Thyroid gland (tissue), 4 donors: ENCODE results near the gene STX1A. TPM values are rescaled to one million over a fixed set of nuclear protein-coding genes. Genes with fewer than 3 reads are reported as not detected.

Experiments
- DNase-seq, 2 donors: peaks; one replicate each; pipeline ENCODE4 v3.0.0-alpha.2; 2019
- H3K27ac ChIP-seq, 3 donors: fragments of 200-600 bp; sonication (generic); 1 replicate in 2 of 3; 2 replicates in 1 of 3; pipeline ENCODE4 v1.5.1; 2016 to 2019; ENCODE audit warnings: mild to moderate bottlenecking in 1 of 3, moderate library complexity in 1 of 3
- H3K27me3 ChIP-seq: fragments of 200-600 bp; sonication (generic); one replicate; pipeline ENCODE4 v1.5.1; 2019
- H3K36me3 ChIP-seq, 2 donors: fragments of 200-600 bp; sonication (generic); one replicate each; pipeline ENCODE4 v1.5.1; 2016 to 2019
- H3K4me1 ChIP-seq, 2 donors: fragments of 200-600 bp; sonication (generic); one replicate each; pipeline ENCODE4 v1.5.1; 2017 to 2019
- H3K4me3 ChIP-seq, 3 donors: fragments of 200-600 bp; sonication (generic); replicated peaks in 1 of 3; 1 replicate in 2 of 3; 2 replicates in 1 of 3; pipeline ENCODE4 v1.5.1; 2016; ENCODE audit warnings: mild to moderate bottlenecking in 1 of 3
- H3K9me3 ChIP-seq: fragments of 200-600 bp; sonication (generic); one replicate; pipeline ENCODE4 v1.5.1; 2017
- CTCF ChIP-seq, 6 experiments: fragments of 200-600 bp in 3 of 6; fragments of 450-650 bp in 3 of 6; sonication (generic) in 3 of 6; IDR thresholded peaks; one replicate each; pipeline ENCODE4 v1.5.1; 2016 to 2019; ENCODE audit warnings: antibody characterized with exemption in 6 of 6, mild to moderate bottlenecking in 2 of 6, inconsistent platforms in 1 of 6, moderate library complexity in 1 of 6
- POLR2A ChIP-seq, 2 donors: fragments of 450-650 bp; IDR thresholded peaks; one replicate each; pipeline ENCODE4 v1.6.1; 2017; ENCODE audit warnings: antibody characterized with exemption in 2 of 2, mild to moderate bottlenecking in 2 of 2, moderate library complexity in 1 of 2
- WGBS, 2 donors: methylation state at CpG; one replicate each; pipeline ENCODE4 v1.1.5; 2017; 5-methylcytosine and 5-hydroxymethylcytosine counted together
- intact Hi-C: fragments of 100-400 bp; cut with DNase I; formaldehyde crosslinking; loops from one replicate; pipeline ENCODE4 v1.15.1; 2023
- total RNA-seq, 4 donors: library from RNA; depleted of rRNA; stranded (reverse); fragments of >200 nt; gene quantifications; one replicate each; pipeline ENCODE4 v1.2.3, GENCODE V29; 2016

The STX1A gene
- total RNA-seq, 4 donors from 2014 or later = 4.4 to 9.5 (median 7.2) TPM

GRCh38 chr7:73700069-73700423 lies 19.4 kb downstream of the STX1A start:
- intact Hi-C loops = no loop called here
- no peak for DNase-seq

GRCh38 chr7:73699370-73700068 lies 19.9 kb downstream of the STX1A start:
- intact Hi-C loops = no loop called here
- H3K4me1 ChIP-seq = no peaks in the 10 kb centered on the region
- H3K9me3 ChIP-seq = no peaks in the 10 kb centered on the region
- H3K27me3 ChIP-seq = no peaks in the 10 kb centered on the region
- DNase-seq = no peak
- H3K36me3 ChIP-seq = peaks cover 15 to 28% of the 10 kb centered on the region in 2 donors
- no peak overlapping the region for H3K4me3 ChIP-seq
- H3K27ac ChIP-seq = no peak overlapping the region
- 87 to 89% methylated on average over 13 to 14 of the region's 15 CpGs for WGBS, 2 donors
- no peak for TF ChIP-seq CTCF (IDR thresholded peaks at IDR 0.05)
- TF ChIP-seq POLR2A (IDR thresholded peaks at IDR 0.05) = no peak

More at GRCh38 chr7:73700069-73700423, 19.4 kb downstream of the STX1A start:
- Histone ChIP-seq H3K36me3 (peaks cover 11 to 25% of the 10 kb centered on the region in 2 donors), H3K27me3 (no peaks in the 10 kb centered on the region), H3K9me3 (no peaks in the 10 kb centered on the region), H3K4me3 (no peak overlapping the region), H3K27ac (no peak overlapping the region), H3K4me1 (no peaks in the 10 kb centered on the region)
- WGBS, 2 donors = 76 to 88% methylated on average over 12 to 14 of the region's 14 CpGs
- no peak for TF ChIP-seq CTCF (IDR thresholded peaks at IDR 0.05)
- no peak for TF ChIP-seq POLR2A (IDR thresholded peaks at IDR 0.05)

GRCh38 chr7:73698410-73698809 lies 21.1 kb downstream of the STX1A start:
- DNase-seq = no peak
- Histone ChIP-seq H3K9me3 (no peaks in the 10 kb centered on the region), H3K4me1 (no peaks in the 10 kb centered on the region), H3K27ac (no peak overlapping the region), H3K4me3 (no peak overlapping the region), H3K27me3 (no peaks in the 10 kb centered on the region), H3K36me3 (peaks cover 26 to 39% of the 10 kb centered on the region in 2 donors)
- intact Hi-C loops = no loop called here
- TF ChIP-seq CTCF (IDR thresholded peaks at IDR 0.05) = no peak
- TF ChIP-seq POLR2A (IDR thresholded peaks at IDR 0.05) = no peak
- 87 to 95% methylated on average over 6 to 7 of the region's 7 CpGs for WGBS, 2 donors

GRCh38 chr7:73696372-73696771 lies 23.1 kb downstream of the STX1A start:
- no peak for DNase-seq
- intact Hi-C loops = no loop called here

More at GRCh38 chr7:73696372-73696771, 23.1 kb downstream of the STX1A start:
- H3K9me3 ChIP-seq = no peaks in the 10 kb centered on the region
- H3K27me3 ChIP-seq = no peaks in the 10 kb centered on the region
- H3K36me3 ChIP-seq = peaks cover 36 to 50% of the 10 kb centered on the region in 2 donors
- WGBS, 2 donors = 91 to 98% methylated on average over 4 of the region's 4 CpGs
- TF ChIP-seq CTCF (IDR thresholded peaks at IDR 0.05) = no peak
- TF ChIP-seq POLR2A (IDR thresholded peaks at IDR 0.05) = no peak
- H3K27ac ChIP-seq = no peak overlapping the region
- H3K4me1 ChIP-seq = no peaks in the 10 kb centered on the region
- H3K4me3 ChIP-seq = no peak overlapping the region
